ENCODE results near the gene VWA5B1. TPM values are rescaled to one million over a fixed set of nuclear protein-coding genes. Genes with fewer than 3 reads are reported as not detected.
A peak's percentile ranks its signal among the peaks of the same experiment; 100 is the strongest.

Gene VWA5B1
- total and polyA plus RNA-seq, 2 experiments from 2014 or later, result 0.16 to 1.0 TPM

DNA sequence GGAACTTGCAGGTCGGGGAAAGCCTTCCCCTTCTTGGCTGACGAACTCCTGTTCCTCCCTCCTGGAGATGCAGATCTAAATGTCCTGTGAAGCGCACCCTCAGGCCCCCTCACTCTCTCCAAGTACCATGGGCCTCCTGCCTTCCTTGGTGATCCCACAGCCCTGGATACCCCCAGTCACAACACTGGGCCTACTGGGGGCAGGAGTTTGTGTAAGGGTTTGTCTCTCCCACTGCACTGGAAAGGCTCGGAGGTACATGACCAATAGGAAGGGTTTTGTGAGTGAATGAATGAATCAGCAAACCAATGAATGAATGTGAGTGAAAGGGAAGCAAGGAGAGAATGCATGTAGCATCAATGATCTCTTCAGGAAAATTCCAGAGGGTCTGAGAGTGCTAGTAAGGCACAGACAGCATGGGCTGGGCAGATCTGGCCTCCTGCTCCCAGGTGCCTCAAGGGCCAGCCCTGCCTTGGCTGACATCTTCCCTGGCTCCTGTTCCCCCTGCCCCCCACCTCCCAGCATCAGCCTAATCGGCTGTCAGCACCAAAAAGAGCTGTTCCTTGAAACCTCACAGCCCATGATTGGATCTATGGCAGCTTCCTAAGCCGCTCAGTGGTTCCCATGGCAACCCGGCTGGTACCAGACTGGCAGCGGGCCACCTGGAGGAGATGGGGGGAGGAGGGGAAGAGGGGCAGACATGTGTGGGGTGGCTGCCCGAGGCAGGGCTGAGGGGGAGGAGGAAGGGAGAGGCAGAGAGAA lies 95.8 kb downstream of the VWA5B1 start:
- H3K27me3 Mint-ChIP-seq (ENCODE audit: insufficient read depth, low read depth, poor library complexity), result peaks cover 13% of the 10 kb centered on the region
- Histone ChIP-seq H3K4me2 (0 out of 2 replicates have a peak overlapping the region, but pooled peaks have one; percentile 12), H3K27ac (ENCODE audit: low read depth) (no peak overlapping the region), H3K79me2 (replicated peaks; ENCODE audit: insufficient read depth) (no peaks in the 10 kb centered on the region), H3K4me1 (ENCODE audit: insufficient read depth) (peaks cover 11% of the 10 kb centered on the region), H3K36me3 (ENCODE audit: insufficient read depth) (no peaks in the 10 kb centered on the region), H3F3A (replicated peaks; ENCODE audit: low read depth) (no peaks in the 10 kb centered on the region), H3K9me2 (ENCODE audit: insufficient read depth) (no peaks in the 10 kb centered on the region), H4K20me1 (replicated peaks; ENCODE audit: insufficient read depth) (no peaks in the 10 kb centered on the region), H3K4me3 (no peak overlapping the region), H3K27me3 (ENCODE audit: insufficient read depth) (no peaks in the 10 kb centered on the region), H2AFZ (peak overlapping the region; percentile 38; the same call in 1 of the 2 replicates)
- H3K4me3 Mint-ChIP-seq, result no peak overlapping the region
- ATAC-seq (peak; percentile 41), DNase-seq (ENCODE audit: low spot score) (peak; percentile 47)
- H3K9me3 Mint-ChIP-seq, result no peaks in the 10 kb centered on the region
- TF ChIP-seq ZNF331 (CRISPR knock-in tag; IDR thresholded peaks at IDR 0.05; ENCODE audit: low read depth) (no peak), REST (IDR thresholded peaks at IDR 0.05; ENCODE audit: unreplicated experiment) (no peak), POLR2AphosphoS5 (IDR thresholded peaks at IDR 0.05; ENCODE audit: low read depth) (no peak), EZH2 (IDR thresholded peaks at IDR 0.05; ENCODE audit: low read depth, unreplicated experiment) (no peak)
- peaks cover 22% of the 10 kb centered on the region for H3K4me1 Mint-ChIP-seq
- no peak overlapping the region for H3K27ac Mint-ChIP-seq
- no peaks in the 10 kb centered on the region for H3K36me3 Mint-ChIP-seq (ENCODE audit: low read depth)

GRCh38 chr1:20389571-20389970 lies 98.9 kb downstream of the VWA5B1 start:
- peaks cover 21% of the 10 kb centered on the region for H3K4me1 Mint-ChIP-seq
- H3K4me3 Mint-ChIP-seq, result no peak overlapping the region
- no peaks in the 10 kb centered on the region for H3K36me3 Mint-ChIP-seq (ENCODE audit: low read depth)
- no peak for ATAC-seq
- H3K27ac ChIP-seq (ENCODE audit: low read depth), result no peak overlapping the region
- H2AFZ ChIP-seq, result no peak overlapping the region
- H3K27me3 Mint-ChIP-seq (ENCODE audit: insufficient read depth, low read depth, poor library complexity), result peaks cover 13% of the 10 kb centered on the region
- H3K79me2 ChIP-seq (replicated peaks; ENCODE audit: insufficient read depth), result no peaks in the 10 kb centered on the region
- no peaks in the 10 kb centered on the region for H3K9me3 Mint-ChIP-seq
- no peak overlapping the region for H3K4me2 ChIP-seq
- no peak overlapping the region for H3K27ac Mint-ChIP-seq
- DNase-seq (ENCODE audit: low spot score), result no peak
- no peaks in the 10 kb centered on the region for H3F3A ChIP-seq (replicated peaks; ENCODE audit: low read depth)
- no peaks in the 10 kb centered on the region for H3K36me3 ChIP-seq (ENCODE audit: insufficient read depth)
- H3K4me3 ChIP-seq, result no peak overlapping the region
- H3K9me2 ChIP-seq (ENCODE audit: insufficient read depth), result no peaks in the 10 kb centered on the region; the same call in 1 of the 2 replicates
- H3K4me1 ChIP-seq (ENCODE audit: insufficient read depth), result peaks cover 11% of the 10 kb centered on the region
- H4K20me1 ChIP-seq (replicated peaks; ENCODE audit: insufficient read depth), result no peaks in the 10 kb centered on the region
- H3K27me3 ChIP-seq (ENCODE audit: insufficient read depth), result peaks cover 4% of the 10 kb centered on the region; the same call in 1 of the 2 replicates
- no peak for TF ChIP-seq EZH2phosphoT487 (IDR thresholded peaks at IDR 0.05; ENCODE audit: unreplicated experiment)
- TF ChIP-seq NANOG (IDR thresholded peaks at IDR 0.05; ENCODE audit: borderline replicate concordance), result no peak
- no peak for TF ChIP-seq CREB1 (CRISPR knock-in tag; IDR thresholded peaks at IDR 0.05; ENCODE audit: low read depth)
- TF ChIP-seq ZNF462 (CRISPR knock-in tag; IDR thresholded peaks at IDR 0.05), result no peak
- TF ChIP-seq ETS1 (IDR thresholded peaks at IDR 0.05), result no peak
- no peak for TF ChIP-seq POLR2AphosphoS5 (IDR thresholded peaks at IDR 0.05; ENCODE audit: low read depth)
- no peak for TF ChIP-seq EZH2 (IDR thresholded peaks at IDR 0.05; ENCODE audit: low read depth, unreplicated experiment)

All from GM23338 (cell line).